Islet of Langerhans (tissue), 1 donor: ENCODE data around the gene SLC22A7.

Experiments used
- FAIRE-seq: peaks from one replicate; lab custom pipeline; 2011; peaks lifted over from hg19 to GRCh38; lab: Jason Lieb, UNC

The SLC22A7 gene, protein sequence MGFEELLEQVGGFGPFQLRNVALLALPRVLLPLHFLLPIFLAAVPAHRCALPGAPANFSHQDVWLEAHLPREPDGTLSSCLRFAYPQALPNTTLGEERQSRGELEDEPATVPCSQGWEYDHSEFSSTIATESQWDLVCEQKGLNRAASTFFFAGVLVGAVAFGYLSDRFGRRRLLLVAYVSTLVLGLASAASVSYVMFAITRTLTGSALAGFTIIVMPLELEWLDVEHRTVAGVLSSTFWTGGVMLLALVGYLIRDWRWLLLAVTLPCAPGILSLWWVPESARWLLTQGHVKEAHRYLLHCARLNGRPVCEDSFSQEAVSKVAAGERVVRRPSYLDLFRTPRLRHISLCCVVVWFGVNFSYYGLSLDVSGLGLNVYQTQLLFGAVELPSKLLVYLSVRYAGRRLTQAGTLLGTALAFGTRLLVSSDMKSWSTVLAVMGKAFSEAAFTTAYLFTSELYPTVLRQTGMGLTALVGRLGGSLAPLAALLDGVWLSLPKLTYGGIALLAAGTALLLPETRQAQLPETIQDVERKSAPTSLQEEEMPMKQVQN

DNA sequence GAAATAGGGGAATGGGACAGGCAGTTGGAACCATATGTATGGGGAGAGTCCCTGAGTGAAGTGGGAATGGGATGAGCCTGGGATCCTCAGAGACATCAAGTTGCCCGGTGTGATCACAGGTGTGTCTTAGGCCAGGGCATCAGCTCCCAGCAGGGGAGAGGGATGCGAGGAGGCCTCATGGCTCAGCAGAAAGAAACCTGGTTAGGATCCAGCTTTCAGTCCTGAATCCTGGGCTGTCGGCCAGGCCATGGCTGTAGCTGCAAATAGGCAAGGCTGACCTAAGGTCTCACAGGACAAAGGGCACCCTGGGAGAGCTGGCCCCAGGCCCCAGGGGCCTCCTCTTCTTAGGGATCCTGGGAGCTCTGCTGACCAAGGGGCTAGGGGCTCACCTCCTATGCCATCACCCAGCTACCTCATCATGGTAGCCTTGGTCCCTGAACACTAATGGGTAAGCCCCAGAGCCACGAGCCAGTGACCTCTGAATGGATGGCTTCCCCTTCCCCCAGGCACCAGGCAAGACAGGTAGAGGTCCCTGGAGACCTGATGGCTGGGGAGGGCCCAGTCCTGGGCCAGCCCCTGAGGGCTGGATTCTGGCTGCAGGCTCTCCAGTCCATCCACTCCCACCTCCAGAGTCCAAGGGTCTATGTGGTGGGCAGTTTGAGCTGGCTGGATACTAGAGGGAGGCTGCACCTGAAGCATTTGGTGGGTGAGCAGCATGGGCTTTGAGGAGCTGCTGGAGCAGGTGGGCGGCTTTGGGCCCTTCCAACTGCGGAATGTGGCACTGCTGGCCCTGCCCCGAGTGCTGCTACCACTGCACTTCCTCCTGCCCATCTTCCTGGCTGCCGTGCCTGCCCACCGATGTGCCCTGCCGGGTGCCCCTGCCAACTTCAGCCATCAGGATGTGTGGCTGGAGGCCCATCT is at the start of gene SLC22A7:
SLC22A7 (plus strand) TSS at position 617 of the 921 bp plus-strand sequence; CDS start at position 716, 99 bp downstream.
- FAIRE-seq: no peak

DNA sequence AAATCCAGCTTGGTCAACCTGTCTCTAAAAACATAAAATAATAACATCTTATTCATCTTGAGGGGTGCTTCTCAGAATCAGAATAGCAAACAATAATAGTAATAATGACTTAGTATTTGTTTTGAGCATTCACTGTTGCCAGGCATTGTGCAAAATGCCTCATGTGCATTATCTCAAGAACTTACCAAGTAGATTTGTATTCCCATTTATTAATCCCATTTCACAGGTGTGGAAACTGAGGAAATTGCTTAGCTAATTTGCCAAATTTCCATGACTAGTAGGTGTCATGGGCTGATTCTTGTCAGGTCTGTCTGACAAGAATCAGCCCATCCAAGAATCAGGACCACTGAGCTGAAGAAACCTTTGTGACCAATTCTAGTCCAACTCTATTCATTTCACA is 49.3 kb upstream of the SLC22A7 start:
- FAIRE-seq: no peak

DNA sequence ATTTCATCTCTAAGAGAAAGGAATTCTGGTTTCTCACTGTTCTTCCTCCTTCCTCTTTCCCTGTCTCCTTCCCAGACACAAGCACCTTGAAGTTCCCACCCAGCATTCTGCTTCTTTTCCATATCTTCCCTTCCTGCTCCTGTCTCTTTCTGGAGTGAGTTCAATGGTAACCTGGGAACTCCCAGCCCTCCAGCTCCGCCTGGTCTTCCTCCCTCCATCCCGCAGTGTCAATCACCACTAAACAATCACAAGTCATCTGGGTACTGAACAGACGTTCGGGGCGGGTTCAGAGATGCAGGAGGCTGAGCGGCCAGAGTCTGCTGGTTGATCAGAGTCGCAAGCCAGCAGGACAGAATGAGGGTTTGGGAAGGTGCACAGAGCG is 47.1 kb upstream of the SLC22A7 start:
- no peak for FAIRE-seq

DNA sequence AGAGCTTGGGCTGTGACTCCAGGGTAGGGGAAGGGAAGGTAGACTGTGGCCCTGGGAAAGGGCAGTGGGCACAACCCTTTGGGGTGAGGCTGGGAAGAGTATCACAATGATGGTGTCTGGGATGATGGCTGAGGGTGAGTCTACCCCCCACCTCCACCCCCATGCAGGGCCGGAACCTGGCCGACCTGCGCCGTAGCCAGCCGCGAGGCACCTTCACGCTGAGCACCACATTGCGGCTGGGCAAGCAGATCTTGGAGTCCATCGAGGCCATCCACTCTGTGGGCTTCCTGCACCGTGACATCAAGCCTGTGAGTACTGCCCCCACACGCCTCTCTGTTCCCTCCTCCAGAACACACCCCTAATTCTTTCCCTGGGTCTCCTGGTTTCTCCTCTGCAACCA is 44.7 kb upstream of the SLC22A7 start:
- FAIRE-seq: no peak

DNA sequence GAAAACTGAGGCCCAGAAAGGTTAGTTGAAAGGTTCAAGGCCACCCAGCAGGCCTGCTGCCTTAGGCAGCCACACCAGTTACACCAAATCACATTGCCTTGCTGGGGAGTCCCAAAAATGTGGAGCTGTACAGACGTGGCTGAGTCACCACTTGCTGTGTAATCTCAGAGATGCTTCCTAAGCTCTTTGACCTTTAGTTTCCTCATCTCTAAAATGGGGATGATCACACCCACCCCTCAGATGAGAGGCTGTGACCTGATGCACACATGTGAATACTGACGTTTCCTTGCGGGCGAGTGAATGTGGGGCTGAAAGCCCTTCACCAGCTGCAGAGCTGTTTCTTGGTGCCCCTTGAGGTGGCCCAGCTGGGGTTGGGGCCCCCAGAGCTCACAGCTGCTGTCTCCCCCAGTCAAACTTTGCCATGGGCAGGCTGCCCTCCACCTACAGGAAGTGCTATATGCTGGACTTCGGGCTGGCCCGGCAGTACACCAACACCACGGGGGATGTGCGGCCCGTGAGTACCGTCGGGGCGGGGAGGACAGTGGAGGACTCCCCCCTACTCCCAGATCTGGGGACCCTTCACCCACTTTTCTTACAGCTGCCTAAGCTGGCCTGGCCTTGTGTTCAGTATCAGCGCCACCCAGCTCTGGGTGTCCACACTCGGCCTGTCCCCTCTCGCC is 43.8 kb upstream of the SLC22A7 start:
- FAIRE-seq: no peak

DNA sequence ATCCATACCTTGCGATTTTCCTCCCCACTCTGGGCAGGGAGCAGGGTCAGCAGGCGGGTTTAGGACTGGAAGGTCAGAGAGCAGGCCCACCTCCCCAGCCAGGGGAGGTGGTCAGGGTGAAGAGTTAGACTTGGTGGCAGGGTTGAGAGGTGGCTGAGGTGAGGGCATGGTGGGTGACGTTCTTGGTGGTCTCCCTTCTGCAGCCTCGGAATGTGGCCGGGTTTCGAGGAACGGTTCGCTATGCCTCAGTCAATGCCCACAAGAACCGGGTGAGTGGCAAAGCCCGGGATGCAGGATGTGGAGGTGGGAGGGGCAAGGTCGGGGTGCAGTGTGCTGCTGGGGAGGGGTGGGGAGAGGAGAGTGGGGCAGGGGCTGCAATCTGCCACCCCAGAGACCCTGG is 43.2 kb upstream of the SLC22A7 start:
- no peak for FAIRE-seq

DNA sequence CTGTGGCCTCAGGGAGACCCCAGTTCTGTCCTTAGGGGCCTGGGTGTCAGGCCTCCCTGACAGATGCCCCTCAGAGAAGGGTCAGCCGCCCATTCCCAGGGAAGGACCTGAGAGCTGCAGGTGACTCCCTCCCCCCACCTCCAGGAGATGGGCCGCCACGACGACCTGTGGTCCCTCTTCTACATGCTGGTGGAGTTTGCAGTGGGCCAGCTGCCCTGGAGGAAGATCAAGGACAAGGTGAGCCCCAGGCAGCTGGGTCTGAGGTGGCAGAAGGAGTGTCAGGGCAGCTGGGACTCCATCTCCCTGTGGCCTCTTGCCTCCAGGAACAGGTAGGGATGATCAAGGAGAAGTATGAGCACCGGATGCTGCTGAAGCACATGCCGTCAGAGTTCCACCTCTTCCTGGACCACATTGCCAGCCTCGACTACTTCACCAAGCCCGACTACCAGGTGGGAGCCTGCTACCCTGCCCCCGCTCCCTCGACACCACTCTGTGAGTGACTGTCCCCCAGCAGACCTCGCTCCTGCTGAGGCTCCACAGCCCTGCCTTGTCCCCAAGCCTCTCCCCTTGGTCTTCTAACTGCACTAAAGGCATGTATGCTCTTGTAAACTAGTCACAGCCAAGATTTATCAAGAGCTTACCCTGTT is 42.5 kb upstream of the SLC22A7 start:
- no peak for FAIRE-seq

DNA sequence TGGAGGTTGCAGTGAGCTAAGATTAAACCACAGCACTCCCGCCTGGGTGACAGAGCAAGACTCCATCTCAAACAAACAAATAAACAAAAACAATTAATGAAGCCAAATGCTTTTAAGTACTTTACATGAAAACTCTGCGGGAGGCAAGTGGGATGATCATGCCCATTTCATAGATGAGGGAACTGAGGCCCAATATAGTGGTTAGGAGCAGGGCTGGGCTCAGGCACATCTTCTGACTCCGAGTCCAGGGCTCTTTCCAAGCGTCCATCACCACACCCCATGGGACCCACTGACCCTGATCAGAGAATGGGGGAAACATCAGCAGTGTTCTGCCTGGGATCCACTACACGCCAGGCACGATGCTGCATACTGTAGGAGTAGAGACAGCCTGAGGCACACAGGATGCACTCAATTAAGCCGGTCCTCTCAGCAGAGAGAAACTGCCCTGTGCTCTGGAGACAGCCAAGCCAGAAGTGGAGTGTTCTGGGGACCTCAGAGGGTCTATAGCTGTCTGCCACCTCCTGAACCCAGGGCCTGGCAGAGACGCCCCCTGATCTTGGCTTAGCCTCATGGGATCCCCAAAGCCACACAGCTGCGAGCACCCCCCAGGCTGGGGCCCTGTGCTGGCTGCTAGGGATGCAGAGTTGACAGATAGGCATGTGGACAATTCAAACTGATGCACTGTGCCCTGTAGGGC is 41.2 kb upstream of the SLC22A7 start:
- FAIRE-seq: no peak

DNA sequence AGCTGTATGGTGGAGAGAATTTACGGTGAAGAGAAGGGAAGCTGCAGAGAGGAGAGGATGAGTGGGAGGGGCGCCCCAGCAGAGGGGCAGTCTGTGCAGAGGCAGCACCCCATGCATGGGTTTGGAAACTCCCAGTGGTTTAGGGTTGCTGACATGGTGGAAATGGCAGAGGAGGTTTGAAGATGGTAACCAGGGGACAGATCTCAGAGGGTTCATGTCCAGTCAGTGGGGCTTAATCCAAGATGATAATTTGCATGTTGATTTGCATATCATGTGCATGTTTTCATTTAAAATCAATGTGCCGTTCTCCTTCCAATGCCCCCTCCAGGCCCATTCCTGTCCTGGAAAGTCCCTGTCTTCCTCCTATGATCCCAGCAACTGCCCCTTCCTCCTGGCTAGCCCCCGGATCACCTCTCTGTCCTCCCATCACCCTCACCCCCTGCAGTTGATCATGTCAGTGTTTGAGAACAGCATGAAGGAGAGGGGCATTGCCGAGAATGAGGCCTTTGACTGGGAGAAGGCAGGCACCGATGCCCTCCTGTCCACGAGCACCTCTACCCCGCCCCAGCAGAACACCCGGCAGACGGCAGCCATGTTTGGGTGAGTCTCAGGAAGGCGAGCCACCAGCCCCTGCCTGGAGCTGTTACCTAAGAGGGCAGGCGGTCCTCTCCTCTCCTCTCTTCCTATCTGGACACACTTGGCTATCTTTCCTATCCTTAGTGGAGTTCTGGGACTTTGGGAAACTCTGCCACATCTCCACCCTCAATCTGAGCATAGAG is 40.5 kb upstream of the SLC22A7 start:
- FAIRE-seq: no peak

DNA sequence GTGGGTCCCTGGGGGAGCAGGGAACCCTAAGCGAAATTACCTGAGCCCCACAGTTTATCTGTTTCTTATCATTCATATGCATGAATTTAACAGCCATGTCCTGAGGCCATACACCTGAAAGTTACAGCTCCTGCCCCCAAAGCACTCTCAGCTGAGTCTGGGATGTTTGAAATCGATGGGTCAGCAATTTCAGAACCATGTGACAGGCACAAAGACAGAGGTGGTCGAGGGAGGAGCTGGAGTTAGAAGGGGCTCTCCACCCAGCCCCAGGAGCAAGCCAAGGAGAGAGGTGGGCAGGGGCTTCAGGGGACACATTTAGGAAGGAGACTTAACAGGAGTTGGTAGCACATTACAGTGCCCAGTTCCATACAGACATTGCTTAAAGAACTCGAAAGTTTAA is 39.9 kb upstream of the SLC22A7 start:
- no peak for FAIRE-seq

DNA sequence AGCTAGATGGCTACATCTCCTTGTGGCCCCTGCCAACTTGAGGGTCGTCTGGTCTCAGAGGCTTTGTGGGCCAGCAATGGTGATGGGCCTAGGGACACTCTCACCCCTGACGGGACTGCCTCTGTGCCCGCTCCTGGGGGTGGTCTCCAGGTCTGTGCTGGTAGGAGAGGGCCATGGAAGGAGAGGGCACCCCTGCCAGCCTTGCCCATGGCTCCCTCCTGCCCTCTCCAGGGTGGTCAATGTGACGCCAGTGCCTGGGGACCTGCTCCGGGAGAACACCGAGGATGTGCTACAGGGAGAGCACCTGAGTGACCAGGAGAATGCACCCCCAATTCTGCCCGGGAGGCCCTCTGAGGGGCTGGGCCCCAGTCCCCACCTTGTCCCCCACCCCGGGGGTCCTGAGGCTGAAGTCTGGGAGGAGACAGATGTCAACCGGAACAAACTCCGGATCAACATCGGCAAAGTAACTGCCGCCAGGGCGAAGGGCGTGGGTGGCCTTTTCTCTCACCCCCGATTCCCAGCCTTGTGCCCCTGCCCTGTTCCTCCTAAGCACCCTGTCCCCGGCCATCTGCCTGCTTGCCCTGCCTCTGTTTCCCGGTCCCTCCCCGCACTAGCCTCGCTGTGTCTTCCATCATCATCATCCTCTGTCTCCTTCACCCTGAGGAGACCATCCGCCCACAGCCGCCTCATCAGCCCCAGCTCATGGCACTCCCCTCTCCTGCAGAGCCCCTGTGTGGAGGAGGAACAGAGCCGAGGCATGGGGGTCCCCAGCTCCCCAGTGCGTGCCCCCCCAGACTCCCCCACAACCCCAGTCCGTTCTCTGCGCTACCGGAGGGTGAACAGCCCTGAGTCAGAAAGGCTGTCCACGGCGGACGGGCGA is 39.0 kb upstream of the SLC22A7 start:
- FAIRE-seq: no peak

DNA sequence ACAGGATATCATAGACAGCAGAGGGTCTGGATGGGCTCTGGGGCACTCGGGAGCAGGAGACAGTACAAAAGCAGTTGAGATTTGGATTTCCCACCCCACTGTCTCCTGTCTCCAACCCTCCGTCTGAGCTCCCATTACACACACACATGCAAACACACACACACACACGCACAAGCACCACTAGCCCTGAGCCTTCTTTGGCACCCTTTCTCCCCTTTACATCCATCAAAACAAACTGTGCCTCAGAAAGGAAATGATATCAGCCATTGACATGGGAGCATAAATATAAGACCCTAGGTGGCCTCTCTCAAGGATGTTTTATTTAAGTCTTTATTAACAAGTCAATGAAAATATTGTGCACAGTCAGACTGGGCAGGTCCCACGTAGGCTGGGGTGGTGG is 37.3 kb upstream of the SLC22A7 start:
- no peak for FAIRE-seq

DNA sequence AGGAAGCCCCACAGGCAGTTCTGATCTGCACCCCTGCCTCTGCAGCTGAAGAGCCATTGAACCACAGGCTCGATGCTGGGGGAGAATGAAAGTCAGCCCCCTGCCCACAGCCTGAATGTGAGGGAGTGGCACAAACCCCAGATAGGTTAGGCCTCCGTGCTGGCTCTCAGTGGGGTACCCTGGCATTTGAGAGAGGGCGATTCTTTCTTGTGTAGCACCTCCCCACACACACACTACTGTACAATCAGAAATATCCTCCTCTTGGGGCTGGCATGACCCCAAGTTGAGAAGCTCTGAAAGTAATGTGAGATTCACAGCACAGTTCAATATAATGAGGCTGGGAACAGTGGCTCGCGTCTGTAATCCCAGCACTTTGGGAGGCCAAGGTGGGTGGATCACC is 36.9 kb upstream of the SLC22A7 start:
- no peak for FAIRE-seq

DNA sequence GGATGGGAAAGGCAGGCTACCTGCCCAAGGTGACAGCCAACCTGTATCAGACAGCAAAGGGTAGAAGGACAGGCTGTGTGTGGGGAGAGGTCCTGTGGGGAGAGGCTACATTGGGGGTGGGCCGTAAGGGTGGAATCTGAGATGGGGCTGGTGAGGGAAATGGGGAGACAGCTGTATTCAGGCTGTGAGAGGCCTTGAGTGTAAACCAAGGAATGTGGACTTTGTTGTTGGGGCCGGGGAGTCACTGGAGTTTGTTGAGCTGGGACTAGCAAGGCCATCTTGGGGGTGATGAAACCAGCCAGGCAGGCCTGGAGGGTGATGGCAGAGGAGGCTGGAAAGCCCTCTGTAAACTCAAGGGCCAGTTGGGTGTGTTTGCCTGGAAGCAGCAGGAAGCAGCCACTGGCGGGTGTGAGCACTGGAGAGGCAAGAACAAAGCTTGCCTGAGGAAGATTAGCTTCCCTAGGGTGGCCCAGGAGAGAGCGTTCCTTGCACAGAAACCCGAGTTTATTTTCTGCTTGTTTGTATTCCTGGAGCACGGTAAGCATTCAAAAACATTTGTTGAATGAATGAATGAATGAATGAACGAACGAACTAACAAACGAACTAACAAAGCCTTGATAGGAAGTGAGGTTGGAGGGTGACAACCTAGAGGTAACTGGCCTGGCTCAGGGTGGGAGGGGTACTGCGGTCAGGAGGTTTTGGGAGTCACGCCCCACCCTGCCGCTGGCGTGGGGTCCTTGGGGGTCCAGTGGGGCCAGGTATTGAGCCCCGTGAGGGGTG is 35.9 kb upstream of the SLC22A7 start:
- no peak for FAIRE-seq

DNA sequence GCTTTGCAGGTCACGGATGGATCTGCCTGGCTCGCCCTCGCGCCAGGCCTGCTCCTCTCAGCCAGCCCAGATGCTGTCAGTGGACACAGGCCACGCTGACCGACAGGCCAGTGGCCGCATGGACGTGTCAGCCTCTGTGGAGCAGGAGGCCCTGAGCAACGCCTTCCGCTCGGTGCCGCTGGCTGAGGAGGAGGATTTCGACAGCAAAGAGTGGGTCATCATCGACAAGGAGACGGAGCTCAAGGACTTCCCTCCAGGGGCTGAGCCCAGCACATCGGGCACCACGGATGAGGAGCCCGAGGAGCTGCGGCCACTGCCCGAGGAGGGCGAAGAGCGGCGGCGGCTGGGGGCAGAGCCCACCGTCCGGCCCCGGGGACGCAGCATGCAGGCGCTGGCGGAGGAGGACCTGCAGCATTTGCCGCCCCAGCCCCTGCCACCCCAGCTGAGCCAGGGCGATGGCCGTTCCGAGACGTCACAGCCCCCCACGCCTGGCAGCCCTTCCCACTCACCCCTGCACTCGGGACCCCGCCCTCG is 35.2 kb upstream of the SLC22A7 start:
- no peak for FAIRE-seq

DNA sequence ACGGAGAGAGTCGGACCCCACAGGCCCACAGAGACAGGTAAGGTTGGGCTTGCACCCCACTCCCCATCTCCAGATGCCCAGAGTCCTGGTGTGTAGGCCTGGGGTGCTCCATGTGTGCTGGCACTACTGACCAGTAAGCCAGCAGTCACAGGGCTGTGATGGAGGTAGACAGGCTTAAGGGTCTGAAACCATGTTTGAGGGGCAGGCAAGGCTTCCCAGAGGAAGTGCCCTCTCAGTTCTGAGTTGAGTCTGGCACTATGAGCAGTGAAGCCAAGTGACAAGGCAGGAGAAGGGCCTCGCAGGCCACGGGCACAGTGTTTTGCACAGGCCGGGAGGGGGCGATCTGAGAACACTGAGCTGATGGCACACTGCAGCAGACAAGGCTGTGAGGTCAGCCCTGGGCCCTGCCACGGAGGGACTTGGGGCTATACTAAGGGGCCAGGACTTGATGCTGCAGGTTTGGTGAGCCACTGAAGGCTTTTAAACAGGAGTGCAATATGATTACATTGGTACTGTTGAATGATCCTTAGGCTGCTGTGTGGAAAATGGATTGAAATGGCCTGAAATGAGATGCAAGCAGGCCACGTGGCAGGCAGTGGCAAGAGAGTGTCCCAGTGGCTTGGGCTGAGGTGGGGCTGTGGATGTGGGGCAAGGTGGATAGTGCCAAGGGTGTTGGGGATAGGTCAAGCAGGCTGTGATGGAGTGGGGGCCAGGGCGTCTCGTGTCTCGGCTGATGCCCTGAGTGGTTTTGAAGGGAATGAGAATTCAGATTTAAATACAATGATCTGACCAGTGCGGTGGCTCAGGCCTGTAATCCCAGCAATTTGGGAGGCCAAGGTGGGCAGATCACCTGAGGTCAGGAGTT is 34.5 kb upstream of the SLC22A7 start:
- FAIRE-seq: no peak

DNA sequence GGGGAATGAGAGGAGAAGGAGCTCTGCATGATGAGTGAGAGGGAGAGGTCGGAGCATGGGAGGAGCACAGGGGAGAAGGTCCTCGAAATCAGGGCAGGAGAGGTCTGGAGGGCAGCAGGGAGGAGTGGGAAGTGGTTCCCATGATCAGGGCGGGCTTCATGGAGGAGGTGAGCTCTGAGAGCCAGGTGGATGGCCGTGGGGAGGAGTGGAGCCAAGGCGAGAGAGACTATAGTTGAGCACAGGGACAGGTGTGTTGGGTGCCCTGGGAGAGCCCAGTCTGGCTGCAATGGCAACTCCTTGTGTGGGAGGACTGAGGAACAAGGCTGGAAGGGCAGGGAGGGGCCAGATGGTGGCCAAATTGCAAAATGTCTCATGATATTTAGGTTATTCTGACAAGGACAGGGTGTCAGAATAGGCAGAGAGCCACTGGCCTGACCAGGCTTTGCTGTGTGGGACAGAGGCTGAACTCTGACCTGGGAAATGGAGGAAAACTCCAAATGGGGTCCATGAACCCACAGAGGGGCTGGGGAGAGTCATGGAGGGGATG is 33.4 kb upstream of the SLC22A7 start:
- no peak for FAIRE-seq
